Stimulated activated CD4-positive, alpha-beta T cell treated with anti-CD3 and anti-CD28 coated beads, Interleukin-12 subunit alpha, Interleukin-12 subunit beta, amount 100 ng/mL, for 48 hours (primary cell): ENCODE results near the gene HECTD4.
A peak's percentile ranks its signal among the peaks of the same experiment; 100 is the strongest.
"Not testable (repeated sequence)": the region's sequence is repeated elsewhere in the genome, so short reads cannot be mapped to it uniquely, and the experiment has no call there.

Experiments used
- DNase-seq, 3 donors: peaks; one replicate each; pipeline ENCODE4 v3.0.0-alpha.2; 2020; ENCODE audit warnings: low read depth in 2 of 3, low spot score in 1 of 3

HECTD4 gene

DNA sequence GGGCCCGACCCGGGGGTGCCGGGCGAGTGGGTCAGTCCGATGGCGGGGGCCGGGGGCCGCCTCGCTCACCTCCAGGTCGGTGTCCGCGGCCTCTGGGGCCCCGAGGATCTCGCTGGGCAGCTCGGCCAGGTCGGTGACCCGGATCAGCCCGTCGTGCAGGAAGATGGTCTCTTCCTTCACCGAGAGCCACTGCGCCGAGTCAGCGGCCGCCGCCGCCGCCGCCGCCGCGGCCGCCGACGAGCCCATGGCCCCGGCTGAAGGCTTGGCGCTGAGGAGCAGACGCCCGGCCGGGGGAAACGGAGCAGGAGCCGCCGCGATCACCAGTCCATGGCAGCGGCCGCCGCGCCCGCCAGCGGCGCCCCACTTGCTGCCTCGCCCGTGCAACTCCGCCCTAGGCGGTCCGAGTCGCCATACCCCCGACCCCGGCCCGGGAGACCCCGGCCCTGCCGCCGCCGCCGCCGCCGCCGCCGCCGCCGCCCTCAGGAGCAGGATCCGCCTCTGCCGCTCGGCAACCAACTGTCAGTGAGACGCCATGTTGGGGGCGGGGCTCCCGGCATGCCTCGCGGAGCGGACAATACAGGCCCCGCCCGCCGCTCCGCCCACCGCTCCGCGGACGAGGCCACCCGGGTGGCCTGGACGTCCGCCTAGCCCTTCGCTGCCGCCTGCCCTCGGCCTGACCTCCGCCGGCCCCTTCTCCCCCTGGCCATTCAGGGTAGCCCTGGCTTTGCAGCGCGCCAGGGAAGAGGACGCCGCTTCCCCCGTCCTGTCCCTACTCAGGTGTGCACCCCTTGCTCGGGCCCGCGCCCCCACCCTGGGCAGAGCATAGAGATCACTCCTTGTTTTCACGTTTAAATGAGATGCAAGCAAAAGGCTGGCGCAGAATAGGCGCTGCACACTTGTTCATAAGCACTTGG, at the start of gene HECTD4:
HECTD4 (minus strand) TSS at position 549 of the 914 bp plus-strand sequence; CDS start at position 246, 303 bp downstream.
- peak; percentile 82 to 95 (median 91) for DNase-seq

DNA sequence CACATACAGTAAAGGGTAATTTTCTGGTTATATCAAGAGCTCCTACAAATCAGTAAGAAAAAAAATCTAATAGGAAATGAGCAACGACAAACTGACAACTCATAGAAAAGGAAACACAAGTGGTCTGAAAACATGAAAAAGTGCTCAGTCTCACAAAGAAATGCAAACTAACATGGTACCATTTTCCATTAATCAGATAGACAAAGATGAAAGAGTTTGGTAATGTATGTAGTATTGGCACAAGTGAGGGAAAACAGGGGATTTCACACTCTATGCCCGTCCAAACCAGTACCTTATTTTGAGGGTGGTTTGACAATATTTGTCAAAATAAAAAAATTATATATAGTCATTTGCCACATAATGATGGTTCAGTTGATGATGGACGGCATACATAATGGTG, 49.7 kb upstream of the HECTD4 start:
- DNase-seq, result no peak

- peak in 2 of 3 donors; percentile 17 to 20 for DNase-seq
Observed at GRCh38 chr12:112430929-112431328, 48.7 kb upstream of the HECTD4 start.

DNA sequence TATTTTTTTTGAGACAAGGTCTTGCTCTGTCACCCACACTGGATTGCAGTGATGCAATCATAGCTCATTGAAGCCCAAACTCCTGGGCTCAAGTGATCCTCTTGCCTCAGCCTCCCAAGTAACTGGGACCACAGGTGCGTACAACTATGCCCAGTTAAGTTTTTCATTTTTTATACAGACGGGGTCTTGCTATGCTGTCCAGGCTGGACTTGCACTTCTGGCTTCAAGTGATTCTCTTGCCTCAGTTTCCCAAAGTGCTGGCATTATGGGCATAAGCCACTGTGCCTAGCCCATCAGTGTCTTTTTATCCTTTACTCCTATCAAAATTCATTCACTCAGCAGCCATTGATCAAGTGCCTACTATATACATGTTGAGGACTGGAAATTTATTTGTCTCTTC, 45.5 kb upstream of the HECTD4 start:
- DNase-seq, result no peak

DNA sequence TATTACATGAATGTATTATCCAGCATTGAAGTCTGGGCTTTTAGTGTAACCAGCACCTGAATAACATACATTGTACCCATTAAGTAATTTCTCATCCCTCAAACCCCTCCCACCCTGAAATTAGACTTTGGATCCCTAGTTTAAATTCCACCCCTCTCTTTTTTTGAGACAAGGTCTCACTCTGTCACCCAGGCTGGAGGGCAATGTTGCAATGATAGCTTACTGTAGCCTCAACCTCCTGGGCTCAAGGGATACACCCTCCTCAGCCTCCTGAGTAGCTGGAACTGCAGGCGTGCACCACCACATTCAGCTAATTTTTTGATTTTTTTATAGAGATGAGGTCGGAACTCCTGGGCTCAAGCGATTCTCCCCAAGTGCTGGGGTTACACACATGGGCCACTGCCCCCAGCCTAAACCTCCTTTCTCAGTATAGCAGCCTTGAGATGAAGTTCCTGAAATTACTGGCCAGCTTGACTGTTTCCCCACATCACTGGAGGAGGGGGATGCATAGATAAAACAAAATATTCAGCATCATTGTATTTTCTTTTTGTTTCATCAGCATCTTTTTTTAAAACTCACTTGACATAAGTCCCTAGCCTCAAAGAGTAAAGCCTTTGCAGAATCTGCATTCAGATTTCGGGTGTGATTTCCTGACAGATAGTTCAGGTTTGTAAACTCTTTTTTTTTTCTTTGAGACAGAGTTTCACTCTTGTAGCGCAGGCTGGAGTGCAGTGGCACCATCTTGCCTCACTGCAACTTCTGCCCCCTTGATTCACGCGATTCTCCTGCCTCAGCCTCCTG, 43.6 kb upstream of the HECTD4 start:
- no peak for DNase-seq

DNA sequence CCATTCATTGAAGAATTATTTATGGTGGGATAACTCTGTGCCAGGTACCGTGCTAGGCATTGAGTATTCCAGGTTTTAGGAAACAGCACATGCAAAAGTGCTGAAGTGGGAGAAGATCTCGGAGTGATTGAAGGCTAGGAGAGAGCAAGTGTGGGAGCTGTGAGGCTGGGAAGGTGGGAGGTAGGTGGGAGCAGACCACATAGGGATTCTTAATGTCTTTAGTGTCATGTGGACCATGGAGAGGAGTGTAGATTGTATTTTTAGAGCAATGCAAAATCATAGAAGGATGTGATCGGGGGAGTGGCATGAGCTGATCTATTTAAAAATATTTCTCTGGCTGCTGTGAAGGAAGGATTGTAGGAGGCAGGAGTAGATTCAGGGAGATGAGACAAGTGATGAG, 41.9 kb upstream of the HECTD4 start:
- DNase-seq, result no peak

DNA sequence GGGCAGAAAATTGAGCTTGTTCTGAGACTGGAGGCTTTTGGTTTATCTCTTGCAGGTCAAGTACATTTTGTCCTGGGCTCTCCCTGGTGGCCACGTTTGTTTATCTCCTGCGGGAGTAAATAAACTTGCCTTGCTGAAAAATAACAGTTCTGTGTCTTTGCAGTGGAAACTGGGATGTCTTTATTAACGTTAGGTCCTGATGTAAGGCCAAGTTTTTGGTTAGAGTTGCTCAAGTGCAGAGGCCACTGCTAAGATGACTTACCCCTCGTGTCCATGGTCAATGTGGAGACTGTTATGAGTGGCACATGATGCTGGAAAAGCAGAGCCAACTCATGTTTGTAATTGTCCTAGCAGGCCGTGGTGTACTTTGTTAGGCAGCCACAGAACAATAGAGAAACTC, 40.3 kb upstream of the HECTD4 start:
- DNase-seq, result no peak

- no peak for DNase-seq
Observed at GRCh38 chr12:112421363-112421762, 39.1 kb upstream of the HECTD4 start.

GRCh38 chr12:112420740-112421139, 38.5 kb upstream of the HECTD4 start:
- DNase-seq, result no peak

GRCh38 chr12:112419297-112420133, 37.3 kb upstream of the HECTD4 start:
- DNase-seq, result peak in 1 of 3 donors; percentile 28

GRCh38 chr12:112418608-112419296, 36.5 kb upstream of the HECTD4 start, which contains the start of gene PTPN11:
Gene PTPN11 (plus strand): TSS chr12:112418947. CDS start chr12:112419112, 165 bp downstream.
- DNase-seq, result peak; percentile 79 to 90 (median 87)

DNA sequence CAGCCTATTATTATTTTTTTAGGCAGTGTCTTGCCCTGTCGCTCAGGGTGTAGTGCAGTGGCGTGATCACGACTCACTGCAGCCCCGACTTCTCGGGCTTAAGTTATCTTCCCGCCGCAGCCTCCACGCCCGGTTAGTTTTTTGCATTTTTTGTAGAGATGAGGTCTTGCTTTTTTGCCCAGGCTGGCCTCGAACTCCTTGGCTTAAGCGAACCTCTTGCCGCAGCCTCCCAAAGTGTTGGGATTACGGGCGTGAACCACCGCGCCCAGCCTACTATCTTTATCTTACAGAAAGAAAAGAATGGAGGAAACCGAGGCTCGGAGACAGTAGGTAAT, 36.0 kb upstream of the HECTD4 start:
- DNase-seq, result peak in 1 of 3 donors; percentile 27

- DNase-seq, result not testable (repeated sequence)
Observed at GRCh38 chr12:112415457-112415856, 33.2 kb upstream of the HECTD4 start.

DNA sequence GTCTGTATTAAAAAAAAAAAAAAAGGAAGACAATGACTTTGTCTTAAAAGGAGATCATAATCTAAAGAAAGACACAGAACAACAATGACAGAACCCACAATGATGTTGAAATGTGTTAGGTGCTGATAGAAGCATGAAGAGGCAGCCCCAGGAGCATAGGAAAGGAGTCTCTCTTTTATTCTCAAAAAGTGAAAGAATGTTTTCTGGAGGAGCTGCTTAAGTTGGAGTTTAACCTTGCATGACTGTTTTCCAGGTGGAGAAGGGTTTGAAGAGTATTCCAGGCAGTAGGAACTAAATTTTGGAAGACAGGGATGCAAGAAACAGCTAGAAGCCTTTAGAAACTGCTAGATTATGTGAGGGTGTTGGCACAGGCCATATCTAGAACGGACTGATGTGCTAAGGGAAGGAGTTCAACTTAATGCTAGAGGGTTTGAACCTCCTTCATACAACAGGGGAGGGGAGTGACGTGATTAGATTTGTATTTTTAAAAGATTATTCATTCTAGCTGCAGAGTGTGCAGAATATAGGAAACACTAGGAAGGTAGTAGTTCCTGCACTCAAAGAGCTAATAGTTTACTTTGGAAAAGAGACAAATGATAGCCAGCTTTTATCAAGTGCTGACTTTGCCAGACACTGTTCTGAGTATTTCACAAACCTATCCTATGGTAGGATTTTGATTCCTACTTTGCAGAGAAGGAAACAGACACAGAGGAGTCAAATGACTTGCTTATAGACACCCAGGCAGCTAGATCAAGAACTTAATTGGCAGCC, 31.8 kb upstream of the HECTD4 start:
- DNase-seq, result no peak

GRCh38 chr12:112409906-112410244, 27.6 kb upstream of the HECTD4 start:
- no peak for DNase-seq

GRCh38 chr12:112409064-112409905, 27.1 kb upstream of the HECTD4 start, which contains the start of gene RPL6:
Gene RPL6 (minus strand): TSS chr12:112409605. CDS start chr12:112408656, 949 bp downstream.
- peak; percentile 68 to 73 (median 68) for DNase-seq

- no peak for DNase-seq
Observed at GRCh38 chr12:112408621-112409020, 26.4 kb upstream of the HECTD4 start.

DNA sequence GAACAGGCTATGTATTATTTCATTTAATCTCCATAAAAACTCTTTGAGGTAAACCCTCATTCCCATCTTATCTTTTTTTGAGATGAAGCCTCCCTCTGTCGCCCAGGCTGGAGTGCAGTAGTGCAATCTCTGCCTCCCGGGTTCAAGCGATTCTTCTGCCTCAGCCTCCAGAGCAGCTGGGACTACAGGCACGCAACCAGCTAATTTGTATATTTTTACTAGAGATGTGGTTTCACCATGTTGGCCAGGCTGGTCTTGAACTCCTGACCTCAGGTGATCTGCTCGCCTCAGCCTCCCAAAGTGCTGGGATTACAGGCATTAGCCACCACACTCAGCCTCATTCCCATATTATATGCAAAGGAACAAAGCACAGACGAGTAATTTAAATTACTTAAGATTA, 25.5 kb upstream of the HECTD4 start:
- not testable (repeated sequence) for DNase-seq
